IPS-NIHi7 (cell line): ENCODE measurements around the gene KLHL26.

Experiments
- DNase-seq: peaks from one replicate; pipeline ENCODE4 v3.0.0; 2012; ENCODE audit warnings: mixed read lengths; ENCODE audit errors: extremely low spot score

Gene KLHL26

GRCh38 chr19:18612772-18613588 lies 23.8 kb upstream of the KLHL26 start, which contains the start of gene TMEM59L:
Gene TMEM59L, plus strand, starts transcription at chr19:18612870. Its CDS starts 89 bp downstream, at chr19:18612959.
- DNase-seq = no peak

- no peak for DNase-seq
Measured at GRCh38 chr19:18613589-18614234, 23.1 kb upstream of the KLHL26 start.

GRCh38 chr19:18616023-18616422 lies 20.8 kb upstream of the KLHL26 start:
- no peak for DNase-seq

- DNase-seq = no peak
Measured at GRCh38 chr19:18617562-18617961, 19.3 kb upstream of the KLHL26 start.

GRCh38 chr19:18618236-18618635 lies 18.6 kb upstream of the KLHL26 start:
- no peak for DNase-seq

- DNase-seq = no peak
Measured at GRCh38 chr19:18620311-18620710, 16.5 kb upstream of the KLHL26 start.

GRCh38 chr19:18620902-18621301 lies 15.9 kb upstream of the KLHL26 start:
- no peak for DNase-seq

- DNase-seq = no peak
Measured at GRCh38 chr19:18626906-18627305, 9.9 kb upstream of the KLHL26 start.

- no peak for DNase-seq
Measured at GRCh38 chr19:18629166-18630088, 7.4 kb upstream of the KLHL26 start.

- DNase-seq = no peak
Measured at GRCh38 chr19:18633321-18633720, 3.5 kb upstream of the KLHL26 start.

- DNase-seq = no peak
Measured at GRCh38 chr19:18634612-18635297, 2.1 kb upstream of the KLHL26 start.

- no peak for DNase-seq
Measured at GRCh38 chr19:18635831-18636182, 1.0 kb upstream of the KLHL26 start.

GRCh38 chr19:18636183-18636968 lies 452 bp upstream of the KLHL26 start:
- peak; percentile 97 for DNase-seq

- no peak for DNase-seq
Measured at GRCh38 chr19:18637673-18638630, 1.1 kb downstream of the KLHL26 start.

- no peak for DNase-seq
Measured at GRCh38 chr19:18639706-18640243, 2.9 kb downstream of the KLHL26 start.

GRCh38 chr19:18644196-18645034 lies 7.6 kb downstream of the KLHL26 start:
- no peak for DNase-seq

GRCh38 chr19:18645035-18645511 lies 8.2 kb downstream of the KLHL26 start:
- no peak for DNase-seq
